H9 (cell line): Measurements from ENCODE around the gene JADE2. TPM values are rescaled to one million over a fixed set of nuclear protein-coding genes. Genes with fewer than 3 reads are reported as not detected.

Experiments
- DNase-seq: peaks from one replicate; pipeline ENCODE4 v3.0.0-alpha.2; 2017
- H2AFZ ChIP-seq: one replicate; pipeline ENCODE4 v1.6.1; 2013; ENCODE audit warnings: mild to moderate bottlenecking, low read length, control low read depth, moderate library complexity
- H2AK5ac ChIP-seq: 2 replicates; pipeline ENCODE4 v1.6.1; 2013; ENCODE audit warnings: low read length, control low read depth, mixed read lengths; ENCODE audit not compliant: insufficient read length
- H2BK120ac ChIP-seq: one replicate; pipeline ENCODE4 v1.6.1; 2013; ENCODE audit warnings: low read depth, mild to moderate bottlenecking, low read length, control low read depth, inconsistent platforms; ENCODE audit not compliant: poor library complexity, severe bottlenecking
- H2BK12ac ChIP-seq: 2 replicates; pipeline ENCODE4 v1.6.1; 2013; ENCODE audit warnings: low read length, control low read depth, mixed read lengths, low read depth; ENCODE audit not compliant: insufficient read length
- H2BK15ac ChIP-seq: 2 replicates; pipeline ENCODE4 v1.6.1; 2013; ENCODE audit warnings: low read depth, low read length, control low read depth
- H2BK20ac ChIP-seq: one replicate; pipeline ENCODE4 v1.6.1; 2013; ENCODE audit warnings: low read depth, mild to moderate bottlenecking, low read length, control low read depth, inconsistent platforms; ENCODE audit not compliant: poor library complexity, severe bottlenecking
- H2BK5ac ChIP-seq: 2 replicates; pipeline ENCODE4 v1.6.1; 2013; ENCODE audit warnings: low read length, control low read depth, mixed read lengths; ENCODE audit not compliant: insufficient read length
- H3K14ac ChIP-seq: 2 replicates; pipeline ENCODE4 v1.6.1; 2013; ENCODE audit warnings: low read length, control low read depth; ENCODE audit not compliant: insufficient read depth
- H3K18ac ChIP-seq: 2 replicates; pipeline ENCODE4 v1.6.1; 2013; ENCODE audit warnings: low read depth, mild to moderate bottlenecking, mixed read lengths, low read length, control low read depth; ENCODE audit not compliant: insufficient read length
- H3K23ac ChIP-seq: 2 replicates; pipeline ENCODE4 v1.6.1; 2013; ENCODE audit warnings: low read length, control low read depth, mixed read lengths, low read depth; ENCODE audit not compliant: insufficient read length
- H3K23me2 ChIP-seq: 2 replicates; pipeline ENCODE4 v1.6.1; 2013; ENCODE audit warnings: low read depth, mild to moderate bottlenecking, mixed read lengths, low read length, control low read depth; ENCODE audit not compliant: insufficient read length, poor library complexity, severe bottlenecking
- H3K27ac ChIP-seq: 2 replicates; pipeline ENCODE4 v1.5.1; 2013; ENCODE audit warnings: low read length, control low read depth, mixed read lengths, low read depth; ENCODE audit not compliant: insufficient read length
- H3K27me3 ChIP-seq: 2 replicates; pipeline ENCODE4 v1.6.1; 2013; ENCODE audit warnings: low read length, control low read depth, inconsistent platforms; ENCODE audit not compliant: insufficient read depth
- H3K4ac ChIP-seq: 2 replicates; pipeline ENCODE4 v1.6.1; 2013; ENCODE audit warnings: low read depth, mild to moderate bottlenecking, control low read depth, inconsistent platforms, low read length, moderate library complexity
- H3K4me1 ChIP-seq: 2 replicates; pipeline ENCODE4 v1.6.1; 2013; ENCODE audit warnings: low read length, control low read depth, inconsistent platforms; ENCODE audit not compliant: insufficient read depth
- H3K4me2 ChIP-seq: 2 replicates; pipeline ENCODE4 v1.6.1; 2013; ENCODE audit warnings: low read length, control low read depth, mixed read lengths; ENCODE audit not compliant: insufficient read length, insufficient read depth
- H3K56ac ChIP-seq: 2 replicates; pipeline ENCODE4 v1.6.1; 2013; ENCODE audit warnings: low read depth, mild to moderate bottlenecking, mixed read lengths, low read length, control low read depth; ENCODE audit not compliant: insufficient read length
- H3K79me1 ChIP-seq: 2 replicates; pipeline ENCODE4 v1.6.1; 2013; ENCODE audit warnings: low read depth, mild to moderate bottlenecking, moderate library complexity, low read length, control low read depth, inconsistent platforms; ENCODE audit not compliant: insufficient read depth, poor library complexity, severe bottlenecking
- H3K79me2 ChIP-seq: 2 replicates; pipeline ENCODE4 v1.6.1; 2013; ENCODE audit warnings: low read length, control low read depth, inconsistent platforms; ENCODE audit not compliant: insufficient read depth
- H3K9ac ChIP-seq: 2 replicates; pipeline ENCODE4 v1.6.1; 2013; ENCODE audit warnings: low read length, control low read depth, mixed read lengths; ENCODE audit not compliant: insufficient read length; ENCODE audit errors: extremely low read depth
- H3K9me3 ChIP-seq: one replicate; pipeline ENCODE4 v1.6.1; 2013; ENCODE audit warnings: low read depth, low read length, inconsistent platforms; ENCODE audit not compliant: control insufficient read depth
- H3T11ph ChIP-seq: one replicate; pipeline ENCODE4 v1.6.1; 2013; ENCODE audit warnings: mild to moderate bottlenecking, low read length, control low read depth, inconsistent platforms
- H4K20me1 ChIP-seq: one replicate; pipeline ENCODE4 v1.6.1; 2013; ENCODE audit not compliant: control insufficient read depth, insufficient read length, insufficient read depth
- H4K5ac ChIP-seq: 2 replicates; pipeline ENCODE4 v1.6.1; 2013; ENCODE audit warnings: low read depth, mild to moderate bottlenecking, mixed read lengths, low read length, control low read depth; ENCODE audit not compliant: insufficient read length
- H4K8ac ChIP-seq: replicated peaks from 2 replicates; pipeline ENCODE4 v1.6.1; 2013; ENCODE audit warnings: low read length, control low read depth, mixed read lengths, low read depth; ENCODE audit not compliant: insufficient read length
- H4K91ac ChIP-seq: 2 replicates; pipeline ENCODE4 v1.6.1; 2013; ENCODE audit warnings: low read depth, mild to moderate bottlenecking, moderate library complexity, mixed read lengths, low read length, control low read depth; ENCODE audit not compliant: insufficient read length
- H3K27ac Mint-ChIP-seq, 3 experiments: 2 replicates in 2 of 3; 3 replicates in 1 of 3; pipeline ENCODE4 v1.8.0; 2020 to 2021; ENCODE audit warnings: mixed read lengths in 3 of 3, mild to moderate bottlenecking in 1 of 3, moderate library complexity in 1 of 3
- H3K27me3 Mint-ChIP-seq: 2 replicates; pipeline ENCODE4 v1.8.0; 2021; ENCODE audit warnings: low read depth, mild to moderate bottlenecking, moderate library complexity, mixed read lengths
- H3K36me3 Mint-ChIP-seq, 3 experiments: 2 replicates in 2 of 3; 3 replicates in 1 of 3; pipeline ENCODE4 v1.8.0; 2020 to 2021; ENCODE audit warnings: low read depth in 3 of 3, mixed read lengths in 3 of 3; ENCODE audit not compliant: insufficient read depth in 1 of 3
- H3K4me1 Mint-ChIP-seq, 2 experiments: 2 replicates each; pipeline ENCODE4 v1.8.0; 2020; ENCODE audit warnings: mixed read lengths in 2 of 2
- H3K4me3 Mint-ChIP-seq, 2 experiments: 2 replicates in 1 of 2; 3 replicates in 1 of 2; pipeline ENCODE4 v1.8.0; 2020 to 2021; ENCODE audit warnings: mild to moderate bottlenecking in 2 of 2, mixed read lengths in 2 of 2, moderate library complexity in 1 of 2
- H3K9me3 Mint-ChIP-seq, 2 experiments: 2 replicates in 1 of 2; 3 replicates in 1 of 2; pipeline ENCODE4 v1.8.0; 2020; ENCODE audit warnings: mild to moderate bottlenecking in 2 of 2, mixed read lengths in 2 of 2, moderate library complexity in 1 of 2
- CTCF ChIP-seq: fragments of 200-600 bp; sonication (generic); conservative IDR thresholded peaks from 3 replicates; pipeline ENCODE4 v1.8.0; 2021; ENCODE audit warnings: antibody characterized with exemption, mild to moderate bottlenecking
- WGBS: extraction: QIAGEN DNeasy Blood & Tissue Kit; methylation state at CpG from one replicate; pipeline ENCODE4 v1.1.7; 2013; ENCODE audit warnings: missing lambda C conversion rate, low lambda C conversion rate, mixed read lengths; ENCODE audit not compliant: insufficient read length; ENCODE audit errors: extremely low coverage; 5-methylcytosine and 5-hydroxymethylcytosine counted together
- total RNA-seq: library from RNA; stranded (reverse); gene quantifications from 2 replicates; pipeline ENCODE4 v1.2.1, GENCODE V29; 2021

JADE2 gene
- total RNA-seq, 1 experiment from 2014 or later = 99.7 TPM

- no CpG with 5 or more reads among the region's 3 CpGs for WGBS
- H3K9me3 ChIP-seq = no peaks in the 10 kb centered on the region
- Mint-ChIP-seq H3K4me1 (peaks cover 66 to 71% of the 10 kb centered on the region in 2 experiments), H3K9me3 (no peaks in the 10 kb centered on the region), H3K36me3 (peaks cover 16 to 62% (median 36%) of the 10 kb centered on the region in 3 experiments), H3K27ac (peak overlapping the region; percentile 71 to 78 (median 77); a peak in 5 of 7 replicates), H3K27me3 (no peaks in the 10 kb centered on the region), H3K4me3 (no peak overlapping the region)
- no peaks in the 10 kb centered on the region for H4K20me1 ChIP-seq
- H2BK15ac ChIP-seq = no peak overlapping the region
- H4K91ac ChIP-seq = no peak overlapping the region
- TF ChIP-seq CTCF = no peak
- H3K18ac ChIP-seq = no peak overlapping the region
- H3K27ac ChIP-seq = no peak overlapping the region
- H3K4me1 ChIP-seq = peaks cover 4% of the 10 kb centered on the region; the same call in 1 of the 2 replicates
- no peak overlapping the region for H4K8ac ChIP-seq
- H3T11ph ChIP-seq = no peak overlapping the region
- no peak overlapping the region for H4K5ac ChIP-seq
- peaks cover 13% of the 10 kb centered on the region; the same call in 1 of the 2 replicates for H3K79me2 ChIP-seq
- H3K56ac ChIP-seq = no peak overlapping the region
- H3K23me2 ChIP-seq = no peaks in the 10 kb centered on the region
- no peak overlapping the region for H2BK20ac ChIP-seq
- H3K23ac ChIP-seq = no peak overlapping the region
- H3K14ac ChIP-seq = no peak overlapping the region
- H2AFZ ChIP-seq = no peak overlapping the region
- no peak overlapping the region for H2BK12ac ChIP-seq
- H3K9ac ChIP-seq = no peak overlapping the region
- no peak overlapping the region for H2BK120ac ChIP-seq
- no peak for DNase-seq
- no peak overlapping the region for H3K4me2 ChIP-seq
- H2BK5ac ChIP-seq = no peak overlapping the region
- H2AK5ac ChIP-seq = no peak overlapping the region
- no peak overlapping the region for H3K4ac ChIP-seq
- no peaks in the 10 kb centered on the region for H3K79me1 ChIP-seq
- H3K27me3 ChIP-seq = no peaks in the 10 kb centered on the region
Observed at GRCh38 chr5:134538296-134538695, 12.8 kb downstream of the JADE2 start.
